K562 (cell line): Measurements from ENCODE around the gene CFAP54. TPM values are rescaled to one million over a fixed set of nuclear protein-coding genes. Genes with fewer than 3 reads are reported as not detected.
A peak's percentile ranks its signal among the peaks of the same experiment; 100 is the strongest.

Experiments used
- ATAC-seq: fragments of 200-7000 bp; cut with Tn5 transposase; 3 replicates; pipeline ENCODE4 v1.9.1; 2020; ENCODE audit warnings: moderate library complexity
- BruUV-seq: library from RNA; stranded (reverse); fragments of 400-500 nt; replicated peaks from 2 replicates; lab custom pipeline; 2021; lab: Mats Ljungman, UMichigan
- CTCF ChIA-PET: fragments of 300-600 bp; formaldehyde crosslinking; extraction: SDS; loops from one replicate; lab custom pipeline; 2021; ENCODE audit warnings: low intra/inter-chr PET ratio; lab: Yijun Ruan, JAX
- POLR2A ChIA-PET: fragments of 300-600, 350-650 bp; sonication (Branson Sonifier 250); formaldehyde crosslinking; extraction: SDS; loops from one replicate; lab custom pipeline; 2021; ENCODE audit warnings: antibody characterized with exemption, inconsistent platforms; lab: Yijun Ruan, JAX
- DNase-seq, 4 experiments: peaks; one replicate each; pipeline versions ENCODE4 v3.0.0 to v3.0.0-alpha.2; 2011 to 2018; ENCODE audit warnings: low spot score in 3 of 4, mixed read lengths in 3 of 4; ENCODE audit errors: extremely low read depth in 1 of 4
- FAIRE-seq: peaks from 2 replicates; lab custom pipeline; 2011; peaks lifted over from hg19 to GRCh38; lab: Jason Lieb, UNC
- H2AFZ ChIP-seq: 2 replicates; pipeline ENCODE4 v1.6.0; 2011; ENCODE audit warnings: low read depth, low read length, control low read depth, inconsistent platforms
- H3K27ac ChIP-seq: fragments of 200-600 bp; 3 replicates; pipeline ENCODE4 v1.8.0; 2011; ENCODE audit warnings: low read depth, mild to moderate bottlenecking, control low read depth, inconsistent platforms, low read length, moderate library complexity, mixed read lengths; ENCODE audit errors: extremely low read depth
- H3K27me3 ChIP-seq, 2 experiments: fragments of 300-600 bp in 1 of 2; 2 replicates in 1 of 2; 3 replicates in 1 of 2; pipeline versions ENCODE4 v1.6.0 to v1.8.0; 2011; ENCODE audit warnings: inconsistent platforms in 2 of 2, low read length in 2 of 2, mild to moderate bottlenecking in 1 of 2, mixed read lengths in 1 of 2, moderate library complexity in 1 of 2; ENCODE audit not compliant: control insufficient read depth in 2 of 2, insufficient read depth in 2 of 2
- H3K36me3 ChIP-seq: fragments of 300-600 bp; 3 replicates; pipeline ENCODE4 v1.8.0; 2011; ENCODE audit warnings: mild to moderate bottlenecking, low read length, inconsistent platforms; ENCODE audit not compliant: control insufficient read depth, insufficient read depth
- H3K4me1 ChIP-seq, 2 experiments: fragments of 200-600 bp in 1 of 2; replicated peaks in 1 of 2; 2 replicates in 1 of 2; 3 replicates in 1 of 2; pipeline versions ENCODE4 v1.5.1 to v1.8.0; 2011; ENCODE audit warnings: inconsistent platforms in 2 of 2, low read length in 2 of 2, mild to moderate bottlenecking in 1 of 2, mixed read lengths in 1 of 2, moderate library complexity in 1 of 2; ENCODE audit not compliant: control insufficient read depth in 2 of 2, insufficient read depth in 2 of 2
- H3K4me2 ChIP-seq: 2 replicates; pipeline ENCODE4 v1.6.1; 2011; ENCODE audit warnings: low read length, control low read depth, inconsistent platforms, mixed read lengths; ENCODE audit not compliant: insufficient read depth
- H3K4me3 ChIP-seq: fragments of 200-600 bp; sonication (generic), shearing (Covaris generic); 2 replicates; pipeline ENCODE4 v1.5.1; 2016; ENCODE audit warnings: control low read depth, inconsistent platforms
- H3K79me2 ChIP-seq: fragments of 200-600 bp; 3 replicates; pipeline ENCODE4 v1.8.0; 2011; ENCODE audit warnings: low read length, inconsistent platforms; ENCODE audit not compliant: control insufficient read depth, insufficient read depth
- H3K9ac ChIP-seq, 2 experiments: 2 replicates each; pipeline versions ENCODE4 v1.6.0 to v1.6.1; 2011; ENCODE audit warnings: low read depth in 2 of 2, low read length in 2 of 2, control low read depth in 1 of 2, inconsistent platforms in 1 of 2, mild to moderate bottlenecking in 1 of 2, mixed read lengths in 1 of 2; ENCODE audit not compliant: insufficient read depth in 1 of 2
- H3K9me1 ChIP-seq: one replicate; pipeline ENCODE4 v1.6.0; 2011; ENCODE audit warnings: inconsistent platforms, mild to moderate bottlenecking, low read length, moderate library complexity; ENCODE audit not compliant: control insufficient read depth, insufficient read depth
- H3K9me3 ChIP-seq: replicated peaks from 2 replicates; pipeline ENCODE4 v1.5.1; 2011; ENCODE audit warnings: low read depth, low read length, inconsistent platforms; ENCODE audit not compliant: control insufficient read depth, insufficient read depth
- H4K20me1 ChIP-seq: replicated peaks from 2 replicates; pipeline ENCODE4 v1.6.1; 2011; ENCODE audit warnings: low read length, inconsistent platforms, mixed read lengths; ENCODE audit not compliant: control insufficient read depth, insufficient read depth
- CTCF ChIP-seq, 3 experiments: IDR thresholded peaks in 2 of 3; conservative IDR thresholded peaks in 1 of 3; 2 replicates each; pipeline ENCODE4 v1.5.1; 2011 to 2012; ENCODE audit warnings: low read length in 3 of 3, mild to moderate bottlenecking in 3 of 3, control low read depth in 2 of 3, improper control_type of control experiment in 1 of 3, inconsistent platforms in 1 of 3, low read depth in 1 of 3, mixed read lengths in 1 of 3, moderate library complexity in 1 of 3; ENCODE audit not compliant: insufficient read depth in 2 of 3
- HDAC6 ChIP-seq: IDR thresholded peaks from 2 replicates; pipeline ENCODE4 v1.6.1; 2012; ENCODE audit warnings: low read depth, mild to moderate bottlenecking, control low read depth, inconsistent platforms, low read length, moderate library complexity
- KAT2B ChIP-seq: IDR thresholded peaks from one replicate; pipeline ENCODE4 v1.6.1; 2012; ENCODE audit warnings: low read depth, mild to moderate bottlenecking, control low read depth, inconsistent platforms, low read length, moderate library complexity
- RAD21 ChIP-seq, 2 experiments: fragments of 250-450 bp in 1 of 2; fragments of 450-650 bp in 1 of 2; sonication (Bioruptor Pico) in 1 of 2; formaldehyde crosslinking in 1 of 2; IDR thresholded peaks in 1 of 2; conservative IDR thresholded peaks in 1 of 2; 2 replicates each; pipeline versions ENCODE4 v1.4.0 to v1.8.0; 2020 to 2022; ENCODE audit warnings: mild to moderate bottlenecking in 2 of 2, moderate library complexity in 1 of 2
- SRSF3 ChIP-seq: fragments of 200-400 bp; formaldehyde crosslinking; IDR thresholded peaks from 2 replicates; pipeline ENCODE4 v1.6.1; 2016; ENCODE audit warnings: mild to moderate bottlenecking, low read length, moderate library complexity; ENCODE audit not compliant: insufficient read depth
- WGBS: fragments of 100-300 bp; shearing (Covaris generic); methylation state at CpG from one replicate; pipeline ENCODE4 v1.1.6; 2016; ENCODE audit warnings: low coverage, mixed read lengths; ENCODE audit not compliant: insufficient coverage; ENCODE audit errors: missing lambda C conversion rate; 5-methylcytosine and 5-hydroxymethylcytosine counted together
- in situ Hi-C: fragments of 300-500 bp; cut with MboI; formaldehyde crosslinking; loops from 4 replicates; pipeline ENCODE4 v1.15.0; 2018; ENCODE audit warnings: inconsistent platforms, mixed read lengths
- intact Hi-C: fragments of 100-400 bp; cut with micrococcal nuclease; formaldehyde crosslinking; loops from 2 replicates; pipeline ENCODE4 v1.14.2; 2022
- polyA plus RNA-seq, 8 experiments: library from polyadenylated mRNA; depleted of rRNA in 4 of 8; stranded (reverse) in 5 of 8; unstranded in 3 of 8; fragments of >200 nt; fragmentation: Nextera tagmentation in 2 of 8; fragmentation: Illumina TruSeq in 1 of 8; extraction: Ambion mirVana in 2 of 8; extraction: Trizol in 1 of 8; gene quantifications; 2 replicates each; pipeline versions ENCODE4 v1.2.1 to v1.2.3, GENCODE V29; 2011 to 2014; ENCODE audit warnings: inconsistent platforms in 1 of 8, missing spikeins in 1 of 8
- total RNA-seq, 7 experiments: library from RNA; depleted of rRNA in 6 of 7; stranded (reverse); fragments of >200 nt in 6 of 7; fragmentation: Illumina TruSeq in 2 of 7; extraction: Trizol in 2 of 7; gene quantifications; 2 replicates each; pipeline versions ENCODE4 v1.2.1 to v1.2.3, GENCODE V29; 2011 to 2021; ENCODE audit warnings: low replicate concordance in 1 of 7
- TF ChIP-seq, protein P1 (sequence below): fragments of 450-650 bp; formaldehyde crosslinking; IDR thresholded peaks from 2 replicates; pipeline ENCODE4 v1.4.0; 2020; ENCODE audit warnings: mild to moderate bottlenecking, moderate library complexity
- TF ChIP-seq, protein P2 (sequence below): fragments of 250-450 bp; sonication (Bioruptor Pico); IDR thresholded peaks from 2 replicates; pipeline ENCODE4 v1.4.0; 2020
- TF ChIP-seq, protein P3 (sequence below): fragments of 250-450 bp; sonication (Bioruptor Pico); IDR thresholded peaks from 2 replicates; pipeline ENCODE4 v1.9.0; 2021; ENCODE audit warnings: mild to moderate bottlenecking

CFAP54 gene
- total and polyA plus RNA-seq, 9 of the 15 experiments (the other 6 are each of a cell fraction or from before 2014, with no cell fraction given): 0.03 to 0.23 (median 0.10) TPM; not detected in 3

- H2AFZ ChIP-seq: peak overlapping the region; percentile 72; the same call in 1 of the 2 replicates
- intact Hi-C loops: loop anchor here (1.0 to 10.0 kb wide), 6 partner anchors 27 to 599 kb away; partner anchors contain the start of genes CDK17 and CFAP54
- H3K27ac ChIP-seq: no peak overlapping the region
- H3K79me2 ChIP-seq: no peaks in the 10 kb centered on the region
- no peaks in the 10 kb centered on the region; a peak in 1 of 5 replicates for H3K4me1 ChIP-seq
- FAIRE-seq (peak; percentile 96), DNase-seq (peak; percentile 47 to 79 (median 50)), ATAC-seq (peak; percentile 81)
- no peak overlapping the region for H3K4me3 ChIP-seq
- no peaks in the 10 kb centered on the region for H3K36me3 ChIP-seq
- no peak overlapping the region for H3K9ac ChIP-seq
- BruUV-seq: no TSS peak
- peaks cover 0 to 4% of the 10 kb centered on the region in 2 experiments; a peak in 1 of 5 replicates for H3K27me3 ChIP-seq
- ChIA-PET CTCF (interaction anchor here (0.8 to 2.4 kb wide), 7 partner anchors 115 to 598 kb away, joined by 3 to 24 read pairs (median 6); no protein-coding TSS in a partner anchor), POLR2A (no interaction called here)
- H4K20me1 ChIP-seq: no peaks in the 10 kb centered on the region
- 7% methylated on average over 8 of the region's 8 CpGs for WGBS
- H3K4me2 ChIP-seq: no peak overlapping the region
- in situ Hi-C loops: loop anchor here (25.0 kb wide), 1 partner anchor 904 kb away; no protein-coding TSS in a partner anchor
- no peaks in the 10 kb centered on the region for H3K9me3 ChIP-seq
- H3K9me1 ChIP-seq: no peaks in the 10 kb centered on the region
- TF ChIP-seq, protein P1, sequence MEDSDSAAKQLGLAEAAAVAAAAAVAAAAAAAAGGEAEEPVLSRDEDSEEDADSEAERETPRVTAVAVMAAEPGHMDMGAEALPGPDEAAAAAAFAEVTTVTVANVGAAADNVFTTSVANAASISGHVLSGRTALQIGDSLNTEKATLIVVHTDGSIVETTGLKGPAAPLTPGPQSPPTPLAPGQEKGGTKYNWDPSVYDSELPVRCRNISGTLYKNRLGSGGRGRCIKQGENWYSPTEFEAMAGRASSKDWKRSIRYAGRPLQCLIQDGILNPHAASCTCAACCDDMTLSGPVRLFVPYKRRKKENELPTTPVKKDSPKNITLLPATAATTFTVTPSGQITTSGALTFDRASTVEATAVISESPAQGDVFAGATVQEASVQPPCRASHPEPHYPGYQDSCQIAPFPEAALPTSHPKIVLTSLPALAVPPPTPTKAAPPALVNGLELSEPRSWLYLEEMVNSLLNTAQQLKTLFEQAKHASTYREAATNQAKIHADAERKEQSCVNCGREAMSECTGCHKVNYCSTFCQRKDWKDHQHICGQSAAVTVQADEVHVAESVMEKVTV (CRISPR knock-in tag): peak; percentile 74
- TF ChIP-seq RAD21 (CRISPR knock-in tag; conservative IDR thresholded peaks at IDR 0.05 in 1 of 2, IDR thresholded peaks at IDR 0.05 in 1 of 2): peak; percentile 87 to 92
- no peak for TF ChIP-seq KAT2B
- TF ChIP-seq, protein P2, sequence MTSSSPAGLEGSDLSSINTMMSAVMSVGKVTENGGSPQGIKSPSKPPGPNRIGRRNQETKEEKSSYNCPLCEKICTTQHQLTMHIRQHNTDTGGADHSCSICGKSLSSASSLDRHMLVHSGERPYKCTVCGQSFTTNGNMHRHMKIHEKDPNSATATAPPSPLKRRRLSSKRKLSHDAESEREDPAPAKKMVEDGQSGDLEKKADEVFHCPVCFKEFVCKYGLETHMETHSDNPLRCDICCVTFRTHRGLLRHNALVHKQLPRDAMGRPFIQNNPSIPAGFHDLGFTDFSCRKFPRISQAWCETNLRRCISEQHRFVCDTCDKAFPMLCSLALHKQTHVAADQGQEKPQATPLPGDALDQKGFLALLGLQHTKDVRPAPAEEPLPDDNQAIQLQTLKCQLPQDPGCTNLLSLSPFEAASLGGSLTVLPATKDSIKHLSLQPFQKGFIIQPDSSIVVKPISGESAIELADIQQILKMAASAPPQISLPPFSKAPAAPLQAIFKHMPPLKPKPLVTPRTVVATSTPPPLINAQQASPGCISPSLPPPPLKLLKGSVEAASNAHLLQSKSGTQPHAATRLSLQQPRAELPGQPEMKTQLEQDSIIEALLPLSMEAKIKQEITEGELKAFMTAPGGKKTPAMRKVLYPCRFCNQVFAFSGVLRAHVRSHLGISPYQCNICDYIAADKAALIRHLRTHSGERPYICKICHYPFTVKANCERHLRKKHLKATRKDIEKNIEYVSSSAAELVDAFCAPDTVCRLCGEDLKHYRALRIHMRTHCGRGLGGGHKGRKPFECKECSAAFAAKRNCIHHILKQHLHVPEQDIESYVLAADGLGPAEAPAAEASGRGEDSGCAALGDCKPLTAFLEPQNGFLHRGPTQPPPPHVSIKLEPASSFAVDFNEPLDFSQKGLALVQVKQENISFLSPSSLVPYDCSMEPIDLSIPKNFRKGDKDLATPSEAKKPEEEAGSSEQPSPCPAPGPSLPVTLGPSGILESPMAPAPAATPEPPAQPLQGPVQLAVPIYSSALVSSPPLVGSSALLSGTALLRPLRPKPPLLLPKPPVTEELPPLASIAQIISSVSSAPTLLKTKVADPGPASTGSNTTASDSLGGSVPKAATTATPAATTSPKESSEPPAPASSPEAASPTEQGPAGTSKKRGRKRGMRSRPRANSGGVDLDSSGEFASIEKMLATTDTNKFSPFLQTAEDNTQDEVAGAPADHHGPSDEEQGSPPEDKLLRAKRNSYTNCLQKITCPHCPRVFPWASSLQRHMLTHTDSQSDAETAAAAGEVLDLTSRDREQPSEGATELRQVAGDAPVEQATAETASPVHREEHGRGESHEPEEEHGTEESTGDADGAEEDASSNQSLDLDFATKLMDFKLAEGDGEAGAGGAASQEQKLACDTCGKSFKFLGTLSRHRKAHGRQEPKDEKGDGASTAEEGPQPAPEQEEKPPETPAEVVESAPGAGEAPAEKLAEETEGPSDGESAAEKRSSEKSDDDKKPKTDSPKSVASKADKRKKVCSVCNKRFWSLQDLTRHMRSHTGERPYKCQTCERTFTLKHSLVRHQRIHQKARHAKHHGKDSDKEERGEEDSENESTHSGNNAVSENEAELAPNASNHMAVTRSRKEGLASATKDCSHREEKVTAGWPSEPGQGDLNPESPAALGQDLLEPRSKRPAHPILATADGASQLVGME (CRISPR knock-in tag): no peak
- TF ChIP-seq, protein P3, sequence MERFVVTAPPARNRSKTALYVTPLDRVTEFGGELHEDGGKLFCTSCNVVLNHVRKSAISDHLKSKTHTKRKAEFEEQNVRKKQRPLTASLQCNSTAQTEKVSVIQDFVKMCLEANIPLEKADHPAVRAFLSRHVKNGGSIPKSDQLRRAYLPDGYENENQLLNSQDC (CRISPR knock-in tag): no peak
- no peak for TF ChIP-seq SRSF3
- TF ChIP-seq CTCF (IDR thresholded peaks at IDR 0.05 in 2 of 3, conservative IDR thresholded peaks at IDR 0.05 in 1 of 3; ENCODE audit: insufficient read depth in 2 of 3, low read depth in 1 of 3, low read length in 3 of 3): peak; percentile 54 to 84 (median 67); a peak in 5 of 6 replicates
- TF ChIP-seq HDAC6: no peak
Measured at GRCh38 chr12:96516472-96517430, 27.4 kb downstream of the CFAP54 start.
